GM12865 (cell line): ENCODE data around the gene SLC43A2.

Experiments
- DNase-seq: peaks from one replicate; pipeline ENCODE4 v3.0.0; 2010; ENCODE audit warnings: low read depth
- H3K4me3 ChIP-seq: 2 replicates; pipeline ENCODE4 v1.5.1; 2011; ENCODE audit warnings: mild to moderate bottlenecking, low read depth, low read length, control low read depth
- TF ChIP-seq, protein P1 (sequence below): IDR thresholded peaks from 2 replicates; pipeline ENCODE4 v1.5.1; 2011; ENCODE audit warnings: low read length, control low read depth, low read depth, inconsistent platforms; ENCODE audit not compliant: insufficient read depth; ENCODE audit errors: missing control alignments

Gene SLC43A2

DNA sequence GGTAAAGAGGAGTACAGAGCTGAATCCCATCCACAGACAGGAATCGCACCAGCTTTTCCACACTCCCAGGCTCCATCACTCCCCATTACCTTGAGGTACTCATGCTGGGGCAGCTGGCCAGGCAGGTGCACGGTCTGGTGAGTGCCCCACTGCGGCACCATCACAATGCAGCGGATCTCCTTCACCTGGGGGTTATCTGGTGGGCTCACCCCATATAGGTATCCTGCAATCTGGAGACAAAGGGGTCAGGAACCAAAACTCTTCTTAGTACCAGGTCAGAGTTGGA lies 22.9 kb upstream of the SLC43A2 start:
- H3K4me3 ChIP-seq = no peak overlapping the region
- DNase-seq = no peak
- TF ChIP-seq, protein P1, sequence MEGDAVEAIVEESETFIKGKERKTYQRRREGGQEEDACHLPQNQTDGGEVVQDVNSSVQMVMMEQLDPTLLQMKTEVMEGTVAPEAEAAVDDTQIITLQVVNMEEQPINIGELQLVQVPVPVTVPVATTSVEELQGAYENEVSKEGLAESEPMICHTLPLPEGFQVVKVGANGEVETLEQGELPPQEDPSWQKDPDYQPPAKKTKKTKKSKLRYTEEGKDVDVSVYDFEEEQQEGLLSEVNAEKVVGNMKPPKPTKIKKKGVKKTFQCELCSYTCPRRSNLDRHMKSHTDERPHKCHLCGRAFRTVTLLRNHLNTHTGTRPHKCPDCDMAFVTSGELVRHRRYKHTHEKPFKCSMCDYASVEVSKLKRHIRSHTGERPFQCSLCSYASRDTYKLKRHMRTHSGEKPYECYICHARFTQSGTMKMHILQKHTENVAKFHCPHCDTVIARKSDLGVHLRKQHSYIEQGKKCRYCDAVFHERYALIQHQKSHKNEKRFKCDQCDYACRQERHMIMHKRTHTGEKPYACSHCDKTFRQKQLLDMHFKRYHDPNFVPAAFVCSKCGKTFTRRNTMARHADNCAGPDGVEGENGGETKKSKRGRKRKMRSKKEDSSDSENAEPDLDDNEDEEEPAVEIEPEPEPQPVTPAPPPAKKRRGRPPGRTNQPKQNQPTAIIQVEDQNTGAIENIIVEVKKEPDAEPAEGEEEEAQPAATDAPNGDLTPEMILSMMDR = no peak

GRCh38 chr17:1650731-1651558 lies 22.3 kb upstream of the SLC43A2 start:
- TF ChIP-seq, protein P1 = no peak
- DNase-seq = no peak
- H3K4me3 ChIP-seq = no peak overlapping the region

GRCh38 chr17:1649844-1650501 lies 21.3 kb upstream of the SLC43A2 start, which contains the start of gene RILP:
RILP (minus strand) TSS chr17:1649866; CDS start chr17:1649804, 62 bp downstream.
- TF ChIP-seq, protein P1 = no peak
- peak; percentile 43 for DNase-seq

GRCh38 chr17:1648963-1649843 lies 20.6 kb upstream of the SLC43A2 start:
- peak; percentile 98 for DNase-seq
- peak overlapping the region; percentile 55 for H3K4me3 ChIP-seq
- TF ChIP-seq, protein P1 = peak; percentile 89

More at GRCh38 chr17:1649844-1650501, 21.3 kb upstream of the SLC43A2 start, which contains the start of gene RILP:
- H3K4me3 ChIP-seq = peak within 1 kb of the TSS; percentile 56

DNA sequence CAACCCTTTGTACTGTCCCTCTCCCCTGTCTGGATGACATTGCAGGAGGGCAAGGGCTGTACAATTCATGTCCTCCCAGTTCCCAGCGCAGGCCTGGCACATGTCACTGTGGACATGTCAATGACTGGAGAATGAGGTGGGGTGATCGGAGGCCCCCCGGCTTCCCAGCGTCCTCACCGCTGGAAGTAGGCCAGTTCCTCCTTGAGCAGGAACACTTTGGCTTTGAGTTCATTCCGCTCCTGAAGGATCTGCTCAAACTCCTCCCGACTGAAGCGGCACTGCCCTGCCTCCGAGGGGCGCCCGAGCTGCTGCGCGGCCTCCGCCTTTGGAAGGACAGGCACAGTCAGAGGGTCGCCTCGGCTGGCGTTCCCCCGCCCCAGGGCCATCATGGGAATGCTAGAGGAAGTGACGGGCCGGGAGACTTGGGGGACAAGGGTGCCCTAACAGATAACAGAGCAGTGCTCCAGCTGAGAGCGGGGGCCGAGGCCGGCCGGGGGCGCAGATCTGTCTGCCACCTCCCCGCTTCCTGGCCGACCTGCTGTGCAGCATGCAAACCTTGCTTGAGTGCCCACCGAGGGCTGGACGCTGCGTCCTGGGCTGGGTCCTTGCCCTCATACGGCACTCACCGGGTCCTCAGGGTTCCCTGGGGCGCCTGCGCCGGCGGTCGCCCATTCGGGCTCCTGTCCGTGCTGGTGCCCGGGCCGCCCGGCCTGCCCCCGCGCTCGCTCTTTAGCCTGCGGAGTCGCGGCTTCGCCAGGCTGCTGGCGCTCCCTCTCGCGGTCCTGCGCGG lies 19.7 kb upstream of the SLC43A2 start:
- TF ChIP-seq, protein P1 = no peak
- DNase-seq = no peak
- peak overlapping the region; percentile 56 for H3K4me3 ChIP-seq

DNA sequence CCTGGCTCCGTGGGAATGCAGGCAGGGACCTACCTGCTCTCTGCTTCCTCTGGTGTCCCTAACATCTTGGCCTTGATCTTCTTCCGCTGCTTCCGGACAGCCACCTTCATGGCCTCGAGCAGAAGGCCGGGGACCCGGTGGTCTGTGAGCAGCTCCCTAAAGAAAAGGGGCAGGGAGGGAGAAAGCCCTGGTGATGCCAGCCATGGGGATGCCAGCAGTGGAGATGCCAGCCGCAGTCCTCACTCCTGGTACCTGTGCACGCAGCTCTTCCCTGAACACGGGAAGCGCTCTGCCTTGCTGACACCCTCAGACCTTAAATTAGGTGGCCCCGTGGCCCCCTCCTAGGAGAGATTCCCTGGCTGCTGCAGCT lies 19.2 kb upstream of the SLC43A2 start:
- no peak overlapping the region for H3K4me3 ChIP-seq
- no peak for DNase-seq

More for the DNA sequence above, 19.2 kb upstream of the SLC43A2 start:
- TF ChIP-seq, protein P1 = no peak
